GM18867 (cell line): ENCODE results near the gene SEC62.
A peak's percentile ranks its signal among the peaks of the same experiment; 100 is the strongest.

Source experiments
- ATAC-seq: cut with Tn5 transposase; IDR thresholded peaks from one replicate; pipeline ENCODE4 v1.9.1; 2021; ENCODE audit warnings: mild to moderate bottlenecking, moderate library complexity; ENCODE audit not compliant: unreplicated experiment

SEC62 gene

DNA sequence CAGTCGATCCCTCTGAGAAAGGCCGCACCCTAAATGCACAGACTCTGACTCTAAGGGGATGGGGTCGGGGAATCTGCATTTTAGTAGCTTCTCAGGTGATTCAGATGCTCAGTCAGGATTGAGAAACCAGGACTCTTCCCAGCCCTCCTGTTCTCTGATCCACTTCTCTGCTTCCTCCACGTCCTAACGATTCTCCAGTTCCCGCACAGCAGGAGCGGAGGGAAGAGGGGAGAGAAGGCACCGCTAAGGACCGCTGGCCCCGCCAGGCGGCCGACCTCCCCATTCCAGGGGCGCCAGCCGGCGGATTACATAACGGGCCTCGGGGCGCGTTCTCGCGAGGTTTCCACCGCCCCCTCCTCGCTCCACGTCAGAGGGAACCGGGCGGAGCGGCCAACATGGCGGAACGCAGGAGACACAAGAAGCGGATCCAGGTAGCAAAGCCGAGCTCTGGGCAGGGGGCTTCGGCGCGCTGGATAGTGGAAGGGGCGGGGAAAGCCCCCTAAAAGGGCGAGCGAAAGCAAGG lies at the start of gene SEC62:
SEC62 (plus strand) TSS at position 380 of the 523 bp plus-strand sequence; CDS start at position 396, 16 bp downstream.
- ATAC-seq, result peak; percentile 89

GRCh38 chr3:169923189-169923588 lies 43.4 kb upstream of the SEC62 start:
- no peak for ATAC-seq

DNA sequence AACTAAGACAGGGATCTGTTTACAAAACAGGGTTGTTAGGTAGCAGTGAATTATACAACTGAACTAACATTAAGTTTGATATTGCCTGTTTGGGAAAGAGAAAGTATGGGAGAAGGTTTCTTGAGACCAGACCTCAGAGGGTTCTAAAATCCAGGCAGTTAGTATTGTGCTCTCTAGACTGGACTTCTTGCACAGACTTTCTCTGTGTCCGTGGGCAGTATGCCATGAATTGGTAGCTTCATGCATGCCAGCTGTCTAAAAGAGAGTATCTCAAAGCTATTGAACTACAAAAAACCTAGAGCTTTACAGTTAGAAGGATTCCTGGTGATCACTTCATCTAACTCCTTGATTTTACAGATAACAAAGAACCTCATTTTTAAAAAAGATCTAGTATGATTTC lies 42.8 kb upstream of the SEC62 start:
- no peak for ATAC-seq

- ATAC-seq, result peak; percentile 43
These were observed 36.6 kb upstream of the SEC62 start for GRCh38 chr3:169929830-169930519.

GRCh38 chr3:169930843-169931242 lies 35.8 kb upstream of the SEC62 start:
- no peak for ATAC-seq

DNA sequence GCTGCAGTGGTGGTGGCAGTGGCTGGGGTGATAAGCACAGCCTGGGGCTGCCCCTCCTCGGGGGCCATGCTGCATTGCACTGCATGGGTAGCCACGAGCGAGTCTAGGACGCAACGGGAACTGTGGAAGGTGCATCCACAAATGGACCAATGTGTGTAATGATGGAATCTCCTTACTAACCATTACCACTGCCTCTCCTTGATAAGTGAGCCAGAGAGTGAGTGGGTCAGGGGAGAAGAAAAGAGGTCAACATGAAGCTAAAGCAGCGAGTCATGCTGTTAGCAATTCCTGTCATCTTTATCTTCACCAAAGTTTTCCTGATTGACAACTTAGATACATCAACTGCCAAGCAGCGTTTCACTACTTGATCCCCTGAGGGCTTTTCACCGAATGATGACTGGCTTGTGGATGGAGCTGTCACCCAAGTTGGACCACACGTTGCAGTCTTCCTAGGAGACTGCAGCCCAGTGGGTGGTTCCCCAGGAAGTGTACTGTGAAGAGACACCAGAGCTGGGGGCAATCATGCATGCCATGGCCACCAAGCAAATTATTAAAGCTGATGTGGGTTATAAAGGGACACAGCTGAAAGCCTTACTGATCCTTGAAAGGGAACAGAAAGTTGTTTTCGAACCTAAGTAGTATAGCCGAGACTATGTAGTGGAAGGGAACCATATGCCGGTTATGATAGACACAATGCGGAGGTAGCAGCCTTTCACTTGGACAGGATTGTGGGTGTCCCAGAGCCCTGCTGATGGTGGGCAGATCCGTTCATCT lies 34.7 kb upstream of the SEC62 start:
- ATAC-seq, result peak; percentile 93

DNA sequence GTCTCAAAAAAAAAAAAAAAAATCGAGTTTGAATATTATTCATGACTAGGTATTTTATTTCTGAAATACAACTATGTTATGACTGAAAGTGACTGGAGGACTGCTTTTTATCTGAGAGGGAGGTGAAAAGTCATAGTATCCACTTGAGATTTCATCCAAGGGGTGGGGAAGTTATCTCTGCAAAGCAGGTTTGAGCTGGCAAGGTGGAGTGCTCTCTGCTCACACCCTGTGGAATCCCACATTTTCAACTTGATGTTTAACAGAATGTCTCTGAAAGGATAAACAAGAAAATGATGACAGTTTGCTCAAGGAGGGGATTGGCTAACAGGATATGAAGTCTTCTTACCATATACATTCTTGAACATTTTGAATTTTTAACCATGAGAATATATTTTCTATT lies 27.3 kb upstream of the SEC62 start:
- ATAC-seq, result no peak

GRCh38 chr3:169939751-169940150 lies 26.9 kb upstream of the SEC62 start:
- no peak for ATAC-seq

DNA sequence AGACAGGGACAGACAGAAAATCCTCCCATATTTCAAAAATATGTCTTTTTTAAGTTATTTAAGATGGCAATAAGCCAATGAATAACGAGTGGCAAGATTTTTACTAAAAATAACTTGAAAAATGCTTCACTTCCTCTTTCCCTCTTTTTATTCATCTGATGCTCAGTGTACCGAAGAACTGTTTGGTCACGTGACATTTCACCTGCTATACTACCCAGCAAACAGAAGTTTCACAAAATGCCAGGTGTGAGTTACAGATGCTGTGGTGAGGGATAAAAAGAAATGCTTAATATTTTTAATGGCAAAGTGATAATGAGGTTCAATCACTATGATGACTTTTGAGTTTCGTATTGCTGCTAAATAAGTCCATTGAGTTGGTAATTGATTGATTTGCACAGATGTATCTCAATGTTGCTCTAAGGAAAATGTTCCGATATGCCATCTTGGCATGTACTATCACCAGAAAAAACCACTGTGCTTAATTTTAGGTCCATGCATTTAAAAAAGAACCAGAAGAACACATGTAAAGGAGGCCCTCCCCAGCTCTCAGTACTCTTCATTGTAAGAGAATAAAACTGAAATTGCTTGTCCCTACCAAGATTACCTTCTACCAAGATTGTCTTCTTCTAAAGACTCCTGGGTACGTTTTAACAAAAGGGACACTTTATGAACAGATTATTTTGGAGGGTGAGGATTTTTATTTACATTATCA lies 26.0 kb upstream of the SEC62 start:
- ATAC-seq, result peak; percentile 78

DNA sequence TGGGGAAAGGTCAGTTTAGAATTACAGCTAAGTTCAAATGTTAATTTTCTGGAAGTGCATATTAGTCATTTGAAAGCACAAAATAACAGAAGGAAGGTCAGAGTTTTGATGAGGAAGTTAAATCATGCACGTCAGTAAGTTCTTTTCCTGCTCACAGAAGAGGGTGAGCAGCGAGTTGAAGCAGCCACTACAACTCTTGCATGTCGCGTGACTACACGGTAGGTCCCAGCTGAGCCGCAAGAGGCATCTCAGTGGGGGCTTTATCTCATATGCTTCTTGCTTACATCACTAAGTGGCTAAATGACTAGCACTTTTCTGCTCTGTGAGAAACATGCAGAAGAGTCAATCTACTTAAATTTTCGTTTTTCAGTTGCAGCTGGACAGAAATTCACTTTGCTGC lies 21.3 kb upstream of the SEC62 start:
- ATAC-seq, result peak; percentile 81

- no peak for ATAC-seq
These were observed 20.3 kb upstream of the SEC62 start for GRCh38 chr3:169946336-169946735.

- ATAC-seq, result no peak
These were observed 17.8 kb upstream of the SEC62 start for GRCh38 chr3:169948559-169949448.

GRCh38 chr3:169952045-169952444 lies 14.6 kb upstream of the SEC62 start:
- no peak for ATAC-seq

DNA sequence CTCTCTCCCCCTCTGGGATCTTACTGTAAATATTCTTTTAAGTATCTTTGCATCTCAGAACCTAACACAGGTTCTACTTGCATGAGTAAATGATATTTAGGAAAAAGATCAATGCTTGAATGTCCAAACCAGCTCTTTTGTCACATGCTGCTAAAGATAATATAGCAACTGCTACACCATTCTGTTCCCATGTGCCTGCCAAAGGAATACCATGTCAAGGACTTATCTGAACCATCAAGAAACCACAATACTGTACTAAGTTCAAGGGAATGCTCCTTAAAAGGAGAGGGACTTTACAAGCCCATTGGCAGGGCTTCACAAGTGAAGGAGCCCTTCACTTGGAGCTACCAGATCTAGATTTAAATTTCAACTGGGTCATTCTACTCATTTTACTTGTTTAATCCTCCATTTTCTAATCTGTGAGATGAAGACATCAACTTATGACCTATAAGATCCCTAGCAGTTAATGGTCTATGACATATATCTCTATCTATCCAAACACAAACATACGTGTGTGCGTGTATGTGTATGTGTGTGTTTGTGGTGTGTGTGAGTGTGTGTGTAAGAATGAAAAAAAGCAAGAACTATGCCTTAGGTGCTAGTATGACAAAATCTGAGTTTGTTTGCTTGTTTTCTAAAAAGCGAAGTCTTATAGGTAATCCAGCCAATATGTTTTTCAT lies 13.0 kb upstream of the SEC62 start:
- ATAC-seq, result peak; percentile 18

DNA sequence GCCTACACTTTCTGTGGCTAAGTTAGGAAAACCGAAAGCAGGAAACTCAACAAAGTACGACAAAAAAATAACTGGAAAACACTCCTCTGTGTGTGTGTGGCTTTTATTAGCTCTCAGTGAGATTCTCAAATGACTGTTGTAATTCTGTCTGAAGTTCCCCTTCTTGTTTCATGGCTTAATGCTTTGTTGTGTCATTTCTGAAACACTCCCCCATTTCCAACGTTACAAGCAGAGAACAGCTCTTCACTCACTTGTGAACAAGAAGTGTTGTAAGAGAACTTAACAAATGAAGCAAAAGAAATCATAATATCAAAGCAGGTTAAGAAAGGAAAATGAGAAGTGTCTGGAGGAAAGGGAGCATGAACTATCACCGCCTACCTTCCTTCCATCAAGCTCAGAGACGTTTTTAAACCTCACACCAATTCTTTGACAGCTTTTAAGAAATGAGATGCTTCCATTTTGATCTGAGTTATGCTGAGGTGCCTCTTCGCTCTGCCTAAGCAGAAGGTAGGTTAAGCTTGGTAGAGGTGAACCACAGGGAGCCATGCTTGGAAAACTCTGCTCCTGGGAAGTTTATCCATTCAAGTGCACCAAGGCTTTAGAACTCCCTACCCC lies 12.4 kb upstream of the SEC62 start:
- peak; percentile 72 for ATAC-seq

- no peak for ATAC-seq
These were observed 11.2 kb upstream of the SEC62 start for GRCh38 chr3:169955406-169955805.

DNA sequence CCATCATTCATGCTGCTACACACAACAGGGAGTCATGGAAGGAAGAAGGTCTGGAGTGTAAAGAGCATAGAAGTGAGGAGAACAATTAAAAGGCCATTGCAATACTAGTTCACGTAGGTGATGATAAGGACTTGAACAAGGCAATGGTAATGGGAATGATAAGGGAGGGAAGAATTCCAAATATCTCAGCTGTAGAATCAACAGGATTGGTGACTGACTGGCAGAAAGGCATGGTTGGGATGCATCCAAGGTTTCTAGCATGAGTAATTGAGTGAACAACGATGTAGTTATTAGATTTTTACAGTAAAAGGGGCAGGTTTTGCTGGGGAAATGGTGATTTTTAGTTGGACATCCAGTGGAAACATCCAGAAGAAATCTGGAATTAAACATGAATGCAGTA lies 2.4 kb upstream of the SEC62 start:
- no peak for ATAC-seq

DNA sequence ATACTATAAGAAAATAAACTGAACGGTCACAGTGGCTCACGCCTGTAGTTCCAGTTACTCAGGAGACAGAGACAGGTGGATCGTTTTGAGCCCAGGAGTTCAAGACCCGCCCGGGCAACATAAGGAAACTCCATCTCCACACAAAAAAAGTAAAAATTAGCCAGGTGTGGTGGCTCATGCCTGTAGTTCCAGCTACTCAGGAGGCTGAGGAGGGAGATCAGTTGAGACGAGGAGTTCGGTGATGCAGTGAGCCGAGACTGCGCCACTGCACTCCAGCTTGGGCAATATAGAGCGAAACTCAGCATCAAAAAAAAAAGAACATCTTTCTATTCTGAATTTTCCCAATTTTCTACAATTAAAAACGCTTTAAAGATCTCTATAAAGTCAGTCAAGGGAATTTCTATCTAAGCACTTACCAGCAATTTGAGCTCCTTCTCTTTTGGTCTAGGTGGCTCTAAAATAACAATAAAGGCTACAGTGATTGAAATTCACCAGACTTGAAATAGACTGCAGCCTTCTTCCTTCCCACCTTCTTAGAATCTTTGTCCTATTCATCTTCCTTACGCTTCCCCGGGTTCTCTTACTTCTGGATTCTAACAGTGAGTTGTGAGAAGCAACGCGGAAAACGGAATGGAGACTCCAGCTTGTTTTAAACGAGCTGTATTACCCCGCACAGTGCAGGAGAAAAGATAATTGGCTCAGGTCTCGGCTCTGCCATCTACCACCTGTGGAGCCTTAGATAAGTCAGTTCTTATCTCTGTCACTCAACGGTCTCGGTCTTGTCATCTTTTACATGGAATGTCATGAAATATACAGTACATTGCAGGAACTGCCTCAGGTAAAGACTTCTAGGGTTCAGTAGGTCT lies 812 bp upstream of the SEC62 start:
- ATAC-seq, result peak; percentile 36
